HepG2 (cell line): ENCODE data around the gene GRID1. TPM values are rescaled to one million over a fixed set of nuclear protein-coding genes. Genes with fewer than 3 reads are reported as not detected.

Experiments used
- ATAC-seq: fragments of 200-7000 bp; cut with Tn5 transposase; 3 replicates; pipeline ENCODE4 v1.9.1; 2020; ENCODE audit warnings: mild to moderate bottlenecking, moderate library complexity
- BruUV-seq: library from RNA; stranded (reverse); fragments of 400-500 nt; replicated peaks from 2 replicates; lab custom pipeline; 2021; lab: Mats Ljungman, UMichigan
- CTCF ChIA-PET: fragments of 300-600 bp; formaldehyde crosslinking; extraction: SDS; loops from one replicate; lab custom pipeline; 2021; ENCODE audit warnings: low total read pairs, inconsistent platforms, low intra/inter-chr PET ratio; lab: Yijun Ruan, JAX
- POLR2A ChIA-PET: fragments of 350-600 bp; sonication (Branson Sonifier 250); formaldehyde crosslinking; loops from one replicate; lab custom pipeline; 2020; ENCODE audit warnings: antibody characterized with exemption, inconsistent platforms; lab: Yijun Ruan, JAX
- DNase-seq: peaks from one replicate; pipeline ENCODE4 v3.0.0-alpha.2; 2015; ENCODE audit warnings: low spot score
- FAIRE-seq: peaks from 3 replicates; lab custom pipeline; 2011; peaks lifted over from hg19 to GRCh38; lab: Jason Lieb, UNC
- H2AFZ ChIP-seq: one replicate; pipeline ENCODE4 v1.6.1; 2011; ENCODE audit warnings: low read length, inconsistent platforms
- H3K27ac ChIP-seq: fragments of 300-600 bp; 3 replicates; pipeline ENCODE4 v1.8.0; 2011; ENCODE audit warnings: mixed run types, mild to moderate bottlenecking, mixed read lengths, low read length, inconsistent platforms; ENCODE audit not compliant: insufficient read depth; ENCODE audit errors: extremely low read length
- H3K27me3 ChIP-seq, 2 experiments: fragments of 200-600 bp in 1 of 2; 2 replicates in 1 of 2; 3 replicates in 1 of 2; pipeline versions ENCODE4 v1.6.0 to v1.8.0; 2011; ENCODE audit warnings: low read length in 2 of 2, mild to moderate bottlenecking in 2 of 2, moderate library complexity in 2 of 2, inconsistent platforms in 1 of 2; ENCODE audit not compliant: insufficient read depth in 2 of 2, control insufficient read depth in 1 of 2
- H3K36me3 ChIP-seq, 2 experiments: fragments of 200-600 bp in 1 of 2; replicated peaks in 1 of 2; 2 replicates in 1 of 2; 3 replicates in 1 of 2; pipeline versions ENCODE4 v1.5.1 to v1.8.0; 2011; ENCODE audit warnings: low read length in 2 of 2, inconsistent platforms in 1 of 2; ENCODE audit not compliant: insufficient read depth in 2 of 2, control insufficient read depth in 1 of 2
- H3K4me1 ChIP-seq: 2 replicates; pipeline ENCODE4 v1.5.1; 2012; ENCODE audit warnings: low read length, inconsistent platforms; ENCODE audit not compliant: insufficient read depth
- H3K4me2 ChIP-seq: 2 replicates; pipeline ENCODE4 v1.6.0; 2011; ENCODE audit warnings: low read depth, low read length, inconsistent platforms
- H3K4me3 ChIP-seq, 3 experiments: fragments of 200-600 bp in 1 of 3; sonication (generic), shearing (Covaris generic) in 1 of 3; replicated peaks in 1 of 3; 2 replicates each; pipeline ENCODE4 v1.5.1; 2011 to 2016; ENCODE audit warnings: low read length in 3 of 3, inconsistent platforms in 2 of 3, low read depth in 2 of 3, mild to moderate bottlenecking in 2 of 3, control low read depth in 1 of 3, mixed read lengths in 1 of 3; ENCODE audit not compliant: insufficient read depth in 1 of 3
- H3K79me2 ChIP-seq: one replicate; pipeline ENCODE4 v1.6.1; 2011; ENCODE audit warnings: low read length, inconsistent platforms; ENCODE audit not compliant: insufficient read depth
- H3K9ac ChIP-seq: 2 replicates; pipeline ENCODE4 v1.6.0; 2011; ENCODE audit warnings: mild to moderate bottlenecking, low read depth, low read length, inconsistent platforms; ENCODE audit not compliant: insufficient read depth
- H3K9me3 ChIP-seq: 2 replicates; pipeline ENCODE4 v1.5.1; 2012; ENCODE audit warnings: mild to moderate bottlenecking, low read length
- H4K20me1 ChIP-seq: 2 replicates; pipeline ENCODE4 v1.6.0; 2011; ENCODE audit warnings: inconsistent platforms, mild to moderate bottlenecking, low read length, moderate library complexity; ENCODE audit not compliant: insufficient read depth
- HHEX ChIP-seq: IDR thresholded peaks from 2 replicates; pipeline ENCODE4 v1.6.1; 2016; ENCODE audit warnings: control low read depth
- MAFF ChIP-seq: IDR thresholded peaks from 2 replicates; pipeline ENCODE4 v1.6.1; 2011; ENCODE audit warnings: low read depth, low read length, improper control_type of control experiment
- MAFK ChIP-seq, 2 experiments: IDR thresholded peaks in 1 of 2; conservative IDR thresholded peaks in 1 of 2; 2 replicates each; pipeline ENCODE4 v1.6.1; 2011; ENCODE audit warnings: improper control_type of control experiment in 2 of 2, low read length in 2 of 2
- MYNN ChIP-seq: sonication (generic); formaldehyde crosslinking; IDR thresholded peaks from 2 replicates; pipeline ENCODE4 v1.4.0; 2020; ENCODE audit warnings: mild to moderate bottlenecking, low read depth, missing genetic modification reagents
- ZNF343 ChIP-seq: sonication (generic); formaldehyde crosslinking; IDR thresholded peaks from 2 replicates; pipeline ENCODE4 v1.4.0; 2020; ENCODE audit warnings: mild to moderate bottlenecking, missing genetic modification reagents
- WGBS: methylation state at CpG from one replicate; pipeline ENCODE4 v1.1.6; 2017; ENCODE audit warnings: low lambda C conversion rate; 5-methylcytosine and 5-hydroxymethylcytosine counted together
- in situ Hi-C: cut with HindIII; loops from 2 replicates; pipeline ENCODE4 v1.10.0; 2017; ENCODE audit warnings: low pct_unique_long_range_greater_than_20kb; ENCODE audit not compliant: extremely low pct_ligation_motif_present
- intact Hi-C: fragments of 100-400 bp; cut with micrococcal nuclease; formaldehyde crosslinking; loops from one replicate; pipeline ENCODE4 v1.10.0; 2022; ENCODE audit not compliant: unreplicated experiment
- polyA plus RNA-seq, 8 experiments: library from polyadenylated mRNA; depleted of rRNA in 3 of 8; stranded (reverse) in 7 of 8; unstranded in 1 of 8; fragments of >200 nt; fragmentation: Illumina TruSeq in 4 of 8; extraction: Trizol in 4 of 8; gene quantifications; 2 replicates each; pipeline versions ENCODE4 v1.2.1 to v1.2.3, GENCODE V29; 2011 to 2016; ENCODE audit warnings: low read depth in 4 of 8, missing spikeins in 1 of 8, mixed read lengths in 1 of 8; ENCODE audit not compliant: insufficient read depth in 1 of 8
- total RNA-seq, 5 experiments: library from RNA; depleted of rRNA; stranded (reverse); fragments of >200 nt; fragmentation: Illumina TruSeq; extraction: Trizol; gene quantifications; 2 replicates each; pipeline ENCODE4 v1.2.3, GENCODE V29; 2016; ENCODE audit warnings: low read depth in 1 of 5
- TF ChIP-seq, protein P1 (sequence below): sonication (generic); formaldehyde crosslinking; IDR thresholded peaks from 2 replicates; pipeline ENCODE4 v1.8.0; 2022; ENCODE audit warnings: missing genetic modification reagents, mild to moderate bottlenecking, moderate library complexity, borderline replicate concordance
- TF ChIP-seq, protein P2 (sequence below): sonication (generic); formaldehyde crosslinking; IDR thresholded peaks from one replicate; pipeline ENCODE4 v1.5.1; 2020; ENCODE audit warnings: mild to moderate bottlenecking, missing genetic modification reagents; ENCODE audit errors: not compliant biosample characterization
- TF ChIP-seq, protein P3 (sequence below): sonication (generic); formaldehyde crosslinking; IDR thresholded peaks from 2 replicates; pipeline ENCODE4 v1.5.1; 2020; ENCODE audit warnings: missing genetic modification reagents, mild to moderate bottlenecking, borderline replicate concordance
- TF ChIP-seq, protein P4 (sequence below): sonication (generic); formaldehyde crosslinking; IDR thresholded peaks from 2 replicates; pipeline ENCODE4 v1.5.0; 2020; ENCODE audit warnings: missing genetic modification reagents

Gene GRID1
- total and polyA plus RNA-seq, 2 of the 13 experiments (the other 11 are each of a cell fraction or from before 2014, with no cell fraction given), result 0.05 TPM; not detected in 1

DNA sequence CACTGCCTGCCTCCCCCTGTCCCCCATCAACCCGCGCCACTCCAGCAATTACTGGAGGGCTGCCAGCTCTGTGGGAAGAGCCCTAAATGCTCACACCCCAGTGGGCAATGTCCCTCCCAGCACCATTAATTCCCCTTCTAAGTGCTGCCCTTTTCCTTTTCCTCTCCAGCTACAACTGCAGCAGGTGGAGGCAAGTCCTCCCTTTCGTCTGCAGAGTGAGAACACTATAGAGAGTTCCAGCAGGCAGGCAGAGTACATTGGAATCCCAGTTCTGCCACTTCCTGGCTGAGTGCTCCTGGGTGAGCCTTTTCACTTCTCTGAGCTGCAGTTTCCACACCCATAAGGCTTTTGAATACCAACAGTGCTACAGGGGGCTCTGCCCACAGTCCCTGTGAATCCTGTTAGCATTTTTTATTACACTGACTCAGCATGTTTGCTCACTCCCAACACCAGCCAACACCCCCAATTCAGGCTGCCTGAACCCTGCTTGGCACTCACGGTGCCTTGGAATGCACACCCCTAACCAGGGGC lies 447.0 kb downstream of the GRID1 start:
- no peak for ATAC-seq
- CTCF ChIA-PET, result no interaction called here
- Histone ChIP-seq H3K36me3 (no peaks in the 10 kb centered on the region), H3K9ac (no peak overlapping the region), H3K79me2 (no peaks in the 10 kb centered on the region), H3K27ac (no peak overlapping the region), H4K20me1 (no peaks in the 10 kb centered on the region), H3K4me2 (no peak overlapping the region), H3K4me3 (no peak overlapping the region), H3K27me3 (peaks cover 2 to 3% of the 10 kb centered on the region in 2 experiments; a peak in 2 of 5 replicates), H3K9me3 (no peaks in the 10 kb centered on the region), H2AFZ (no peak overlapping the region), H3K4me1 (no peaks in the 10 kb centered on the region)
- no TSS peak for BruUV-seq
- intact Hi-C loops, result no loop called here
- DNase-seq, result no peak
- 0% methylated on average over 3 of the region's 4 CpGs for WGBS
- in situ Hi-C loops, result no loop called here
- POLR2A ChIA-PET, result no interaction called here
- FAIRE-seq, result no peak
- TF ChIP-seq, protein P1, sequence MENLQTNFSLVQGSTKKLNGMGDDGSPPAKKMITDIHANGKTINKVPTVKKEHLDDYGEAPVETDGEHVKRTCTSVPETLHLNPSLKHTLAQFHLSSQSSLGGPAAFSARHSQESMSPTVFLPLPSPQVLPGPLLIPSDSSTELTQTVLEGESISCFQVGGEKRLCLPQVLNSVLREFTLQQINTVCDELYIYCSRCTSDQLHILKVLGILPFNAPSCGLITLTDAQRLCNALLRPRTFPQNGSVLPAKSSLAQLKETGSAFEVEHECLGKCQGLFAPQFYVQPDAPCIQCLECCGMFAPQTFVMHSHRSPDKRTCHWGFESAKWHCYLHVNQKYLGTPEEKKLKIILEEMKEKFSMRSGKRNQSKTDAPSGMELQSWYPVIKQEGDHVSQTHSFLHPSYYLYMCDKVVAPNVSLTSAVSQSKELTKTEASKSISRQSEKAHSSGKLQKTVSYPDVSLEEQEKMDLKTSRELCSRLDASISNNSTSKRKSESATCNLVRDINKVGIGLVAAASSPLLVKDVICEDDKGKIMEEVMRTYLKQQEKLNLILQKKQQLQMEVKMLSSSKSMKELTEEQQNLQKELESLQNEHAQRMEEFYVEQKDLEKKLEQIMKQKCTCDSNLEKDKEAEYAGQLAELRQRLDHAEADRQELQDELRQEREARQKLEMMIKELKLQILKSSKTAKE (CRISPR knock-in tag), result no peak
- peak; percentile 50 to 68; a peak in 3 of 4 replicates for TF ChIP-seq MAFK (conservative IDR thresholded peaks at IDR 0.05 in 1 of 2, IDR thresholded peaks at IDR 0.05 in 1 of 2; ENCODE audit: low read length in 2 of 2)
- TF ChIP-seq, protein P2, sequence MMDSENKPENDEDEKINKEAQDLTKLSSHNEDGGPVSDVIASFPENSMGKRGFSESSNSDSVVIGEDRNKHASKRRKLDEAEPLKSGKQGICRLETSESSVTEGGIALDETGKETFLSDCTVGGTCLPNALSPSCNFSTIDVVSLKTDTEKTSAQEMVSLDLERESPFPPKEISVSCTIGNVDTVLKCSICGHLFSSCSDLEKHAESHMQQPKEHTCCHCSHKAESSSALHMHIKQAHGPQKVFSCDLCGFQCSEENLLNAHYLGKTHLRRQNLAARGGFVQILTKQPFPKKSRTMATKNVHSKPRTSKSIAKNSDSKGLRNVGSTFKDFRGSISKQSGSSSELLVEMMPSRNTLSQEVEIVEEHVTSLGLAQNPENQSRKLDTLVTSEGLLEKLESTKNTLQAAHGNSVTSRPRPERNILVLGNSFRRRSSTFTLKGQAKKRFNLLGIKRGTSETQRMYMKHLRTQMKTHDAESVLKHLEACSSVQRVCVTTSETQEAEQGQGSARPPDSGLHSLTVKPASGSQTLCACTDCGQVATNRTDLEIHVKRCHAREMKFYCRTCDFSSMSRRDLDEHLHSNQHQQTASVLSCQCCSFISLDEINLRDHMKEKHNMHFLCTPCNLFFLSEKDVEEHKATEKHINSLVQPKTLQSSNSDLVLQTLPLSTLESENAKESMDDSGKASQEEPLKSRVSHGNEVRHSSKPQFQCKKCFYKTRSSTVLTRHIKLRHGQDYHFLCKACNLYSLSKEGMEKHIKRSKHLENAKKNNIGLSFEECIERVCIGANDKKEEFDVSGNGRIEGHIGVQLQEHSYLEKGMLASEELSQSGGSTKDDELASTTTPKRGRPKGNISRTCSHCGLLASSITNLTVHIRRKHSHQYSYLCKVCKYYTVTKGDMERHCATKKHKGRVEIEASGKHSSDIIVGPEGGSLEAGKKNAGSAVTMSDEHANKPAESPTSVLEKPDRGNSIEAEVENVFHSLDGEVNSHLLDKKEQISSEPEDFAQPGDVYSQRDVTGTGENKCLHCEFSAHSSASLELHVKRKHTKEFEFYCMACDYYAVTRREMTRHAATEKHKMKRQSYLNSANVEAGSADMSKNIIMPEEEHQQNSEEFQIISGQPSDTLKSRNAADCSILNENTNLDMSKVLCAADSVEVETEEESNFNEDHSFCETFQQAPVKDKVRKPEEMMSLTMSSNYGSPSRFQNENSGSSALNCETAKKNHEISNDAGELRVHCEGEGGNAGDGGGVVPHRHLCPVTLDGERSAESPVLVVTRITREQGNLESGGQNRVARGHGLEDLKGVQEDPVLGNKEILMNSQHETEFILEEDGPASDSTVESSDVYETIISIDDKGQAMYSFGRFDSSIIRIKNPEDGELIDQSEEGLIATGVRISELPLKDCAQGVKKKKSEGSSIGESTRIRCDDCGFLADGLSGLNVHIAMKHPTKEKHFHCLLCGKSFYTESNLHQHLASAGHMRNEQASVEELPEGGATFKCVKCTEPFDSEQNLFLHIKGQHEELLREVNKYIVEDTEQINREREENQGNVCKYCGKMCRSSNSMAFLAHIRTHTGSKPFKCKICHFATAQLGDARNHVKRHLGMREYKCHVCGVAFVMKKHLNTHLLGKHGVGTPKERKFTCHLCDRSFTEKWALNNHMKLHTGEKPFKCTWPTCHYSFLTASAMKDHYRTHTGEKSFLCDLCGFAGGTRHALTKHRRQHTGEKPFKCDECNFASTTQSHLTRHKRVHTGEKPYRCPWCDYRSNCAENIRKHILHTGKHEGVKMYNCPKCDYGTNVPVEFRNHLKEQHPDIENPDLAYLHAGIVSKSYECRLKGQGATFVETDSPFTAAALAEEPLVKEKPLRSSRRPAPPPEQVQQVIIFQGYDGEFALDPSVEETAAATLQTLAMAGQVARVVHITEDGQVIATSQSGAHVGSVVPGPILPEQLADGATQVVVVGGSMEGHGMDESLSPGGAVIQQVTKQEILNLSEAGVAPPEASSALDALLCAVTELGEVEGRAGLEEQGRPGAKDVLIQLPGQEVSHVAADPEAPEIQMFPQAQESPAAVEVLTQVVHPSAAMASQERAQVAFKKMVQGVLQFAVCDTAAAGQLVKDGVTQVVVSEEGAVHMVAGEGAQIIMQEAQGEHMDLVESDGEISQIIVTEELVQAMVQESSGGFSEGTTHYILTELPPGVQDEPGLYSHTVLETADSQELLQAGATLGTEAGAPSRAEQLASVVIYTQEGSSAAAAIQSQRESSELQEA (CRISPR knock-in tag), result no peak
- TF ChIP-seq, protein P3, sequence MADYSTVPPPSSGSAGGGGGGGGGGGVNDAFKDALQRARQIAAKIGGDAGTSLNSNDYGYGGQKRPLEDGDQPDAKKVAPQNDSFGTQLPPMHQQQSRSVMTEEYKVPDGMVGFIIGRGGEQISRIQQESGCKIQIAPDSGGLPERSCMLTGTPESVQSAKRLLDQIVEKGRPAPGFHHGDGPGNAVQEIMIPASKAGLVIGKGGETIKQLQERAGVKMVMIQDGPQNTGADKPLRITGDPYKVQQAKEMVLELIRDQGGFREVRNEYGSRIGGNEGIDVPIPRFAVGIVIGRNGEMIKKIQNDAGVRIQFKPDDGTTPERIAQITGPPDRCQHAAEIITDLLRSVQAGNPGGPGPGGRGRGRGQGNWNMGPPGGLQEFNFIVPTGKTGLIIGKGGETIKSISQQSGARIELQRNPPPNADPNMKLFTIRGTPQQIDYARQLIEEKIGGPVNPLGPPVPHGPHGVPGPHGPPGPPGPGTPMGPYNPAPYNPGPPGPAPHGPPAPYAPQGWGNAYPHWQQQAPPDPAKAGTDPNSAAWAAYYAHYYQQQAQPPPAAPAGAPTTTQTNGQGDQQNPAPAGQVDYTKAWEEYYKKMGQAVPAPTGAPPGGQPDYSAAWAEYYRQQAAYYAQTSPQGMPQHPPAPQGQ (CRISPR knock-in tag), result no peak
- no peak for TF ChIP-seq HHEX (CRISPR knock-in tag)
- TF ChIP-seq MAFF, result peak; percentile 49
- TF ChIP-seq MYNN (CRISPR knock-in tag), result no peak
- TF ChIP-seq ZNF343 (CRISPR knock-in tag), result no peak
- TF ChIP-seq, protein P4, sequence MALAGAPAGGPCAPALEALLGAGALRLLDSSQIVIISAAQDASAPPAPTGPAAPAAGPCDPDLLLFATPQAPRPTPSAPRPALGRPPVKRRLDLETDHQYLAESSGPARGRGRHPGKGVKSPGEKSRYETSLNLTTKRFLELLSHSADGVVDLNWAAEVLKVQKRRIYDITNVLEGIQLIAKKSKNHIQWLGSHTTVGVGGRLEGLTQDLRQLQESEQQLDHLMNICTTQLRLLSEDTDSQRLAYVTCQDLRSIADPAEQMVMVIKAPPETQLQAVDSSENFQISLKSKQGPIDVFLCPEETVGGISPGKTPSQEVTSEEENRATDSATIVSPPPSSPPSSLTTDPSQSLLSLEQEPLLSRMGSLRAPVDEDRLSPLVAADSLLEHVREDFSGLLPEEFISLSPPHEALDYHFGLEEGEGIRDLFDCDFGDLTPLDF, result no peak
